Spleen (tissue), 7 donors: ENCODE data around the gene RNF207.

Experiments used
- POLR2AphosphoS5 ChIP-seq, 3 donors: sonication (generic); formaldehyde crosslinking; IDR thresholded peaks; one replicate each; pipeline ENCODE4 v1.5.1; 2017; ENCODE audit warnings: antibody characterized with exemption in 3 of 3
- TF ChIP-seq, protein P1 (sequence below), 11 experiments: fragments of 200-600 bp in 7 of 11; fragments of 450-650 bp in 4 of 11; sonication (generic) in 4 of 11; IDR thresholded peaks in 8 of 11; conservative IDR thresholded peaks in 3 of 11; 1 replicate in 7 of 11; 2 replicates in 4 of 11; pipeline versions ENCODE4 v1.4.0 to v1.8.0; 2016 to 2021; ENCODE audit warnings: antibody characterized with exemption in 11 of 11, inconsistent platforms in 4 of 11, mild to moderate bottlenecking in 1 of 11
- donor health status: DM: no; HTN: no; CAD: no; lungs with moderate emphysema.
- donor health status: DM: no; HTN: no; CAD: no.
- donor health status: DM: no; HTN: no; CAD: no.

DNA sequence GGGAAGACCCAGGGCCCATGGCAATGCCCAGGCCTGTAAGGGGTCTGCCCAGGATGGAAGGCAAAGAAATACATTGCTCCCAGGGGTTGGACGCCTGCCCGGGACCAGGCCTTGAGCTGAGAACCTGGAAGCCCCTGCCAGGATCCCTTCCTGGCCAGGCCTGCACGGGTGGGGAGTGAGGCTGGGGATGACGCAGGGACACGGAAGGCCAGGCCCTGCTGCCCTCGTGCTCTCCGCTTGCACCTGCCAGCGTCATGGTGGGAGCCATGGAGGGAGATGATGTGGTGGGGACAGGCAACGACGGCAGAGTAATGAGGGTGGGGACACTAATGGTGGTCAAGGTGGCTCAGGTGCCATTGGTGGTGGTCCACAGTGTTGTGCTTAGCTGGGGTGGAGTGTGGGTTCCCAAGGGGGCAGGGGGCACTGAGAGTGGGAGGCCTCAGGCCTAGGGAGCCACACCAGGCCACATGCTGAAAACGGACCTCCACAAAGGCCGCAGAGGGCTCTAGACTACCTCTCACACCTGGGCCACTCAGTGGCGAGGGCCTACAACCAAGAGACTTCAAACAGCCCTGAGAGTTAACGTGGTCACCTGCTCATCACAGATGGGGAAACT, 42.4 kb downstream of the RNF207 start:
- TF ChIP-seq POLR2AphosphoS5 (IDR thresholded peaks at IDR 0.05): peak; percentile 50 to 77 (median 60)
- TF ChIP-seq, protein P1, sequence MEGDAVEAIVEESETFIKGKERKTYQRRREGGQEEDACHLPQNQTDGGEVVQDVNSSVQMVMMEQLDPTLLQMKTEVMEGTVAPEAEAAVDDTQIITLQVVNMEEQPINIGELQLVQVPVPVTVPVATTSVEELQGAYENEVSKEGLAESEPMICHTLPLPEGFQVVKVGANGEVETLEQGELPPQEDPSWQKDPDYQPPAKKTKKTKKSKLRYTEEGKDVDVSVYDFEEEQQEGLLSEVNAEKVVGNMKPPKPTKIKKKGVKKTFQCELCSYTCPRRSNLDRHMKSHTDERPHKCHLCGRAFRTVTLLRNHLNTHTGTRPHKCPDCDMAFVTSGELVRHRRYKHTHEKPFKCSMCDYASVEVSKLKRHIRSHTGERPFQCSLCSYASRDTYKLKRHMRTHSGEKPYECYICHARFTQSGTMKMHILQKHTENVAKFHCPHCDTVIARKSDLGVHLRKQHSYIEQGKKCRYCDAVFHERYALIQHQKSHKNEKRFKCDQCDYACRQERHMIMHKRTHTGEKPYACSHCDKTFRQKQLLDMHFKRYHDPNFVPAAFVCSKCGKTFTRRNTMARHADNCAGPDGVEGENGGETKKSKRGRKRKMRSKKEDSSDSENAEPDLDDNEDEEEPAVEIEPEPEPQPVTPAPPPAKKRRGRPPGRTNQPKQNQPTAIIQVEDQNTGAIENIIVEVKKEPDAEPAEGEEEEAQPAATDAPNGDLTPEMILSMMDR (IDR thresholded peaks at IDR 0.05 in 8 of 11, conservative IDR thresholded peaks at IDR 0.05 in 3 of 11): no peak
